ENCODE data around the gene CEP131.

- TF ChIP-seq ZNF384 (IDR thresholded peaks at IDR 0.05) (no peak), NFRKB (IDR thresholded peaks at IDR 0.05) (no peak), HDGF (IDR thresholded peaks at IDR 0.05; ENCODE audit: borderline replicate concordance) (no peak), FOXK2 (IDR thresholded peaks at IDR 0.05) (no peak), BHLHE40 (IDR thresholded peaks at IDR 0.05; ENCODE audit: borderline replicate concordance) (no peak), FOXM1 (IDR thresholded peaks at IDR 0.05; ENCODE audit: borderline replicate concordance) (no peak), ELF4 (IDR thresholded peaks at IDR 0.05) (no peak), SP1 (IDR thresholded peaks at IDR 0.05) (no peak), TARDBP (IDR thresholded peaks at IDR 0.05) (no peak), PKNOX1 (IDR thresholded peaks at IDR 0.05) (no peak), SUZ12 (IDR thresholded peaks at IDR 0.05) (no peak), CTBP1 (IDR thresholded peaks at IDR 0.05; ENCODE audit: borderline replicate concordance) (no peak), ARNT (IDR thresholded peaks at IDR 0.05) (no peak)
Measured at GRCh38 chr17:81218991-81219390, 3.8 kb downstream of the CEP131 start.
